ENCODE data around the gene NKX6-2.

The NKX6-2 gene

GRCh38 chr10:132814469-132814856 lies 28.5 kb upstream of the NKX6-2 start:
- Histone ChIP-seq H3F3A (ENCODE audit: insufficient read depth, low read length) (no peaks in the 10 kb centered on the region), H3K79me2 (ENCODE audit: insufficient read depth, low read length) (no peaks in the 10 kb centered on the region), H2AFZ (ENCODE audit: low read length) (no peak overlapping the region), H3K27ac (ENCODE audit: low read depth, low read length, poor library complexity, severe bottlenecking) (no peak overlapping the region), H3K27me3 (ENCODE audit: insufficient read depth, low read length) (no peaks in the 10 kb centered on the region), H4K20me1 (ENCODE audit: insufficient read depth, low read length) (no peaks in the 10 kb centered on the region), H3K36me3 (ENCODE audit: insufficient read depth, low read length) (no peaks in the 10 kb centered on the region), H3K4me2 (ENCODE audit: low read length) (no peak overlapping the region), H3K9me2 (ENCODE audit: low read depth, low read length) (no peaks in the 10 kb centered on the region), H3K4me3 (ENCODE audit: low read depth, low read length, poor library complexity, severe bottlenecking) (no peak overlapping the region), H3K4me1 (ENCODE audit: insufficient read depth, low read length, severe bottlenecking) (no peaks in the 10 kb centered on the region), H3K9ac (ENCODE audit: low read length) (no peak overlapping the region), H3K9me3 (ENCODE audit: low read length) (no peaks in the 10 kb centered on the region)
- no peak for TF ChIP-seq EZH2 (IDR thresholded peaks at IDR 0.05; ENCODE audit: borderline replicate concordance, low read length)
- TF ChIP-seq, protein P1, sequence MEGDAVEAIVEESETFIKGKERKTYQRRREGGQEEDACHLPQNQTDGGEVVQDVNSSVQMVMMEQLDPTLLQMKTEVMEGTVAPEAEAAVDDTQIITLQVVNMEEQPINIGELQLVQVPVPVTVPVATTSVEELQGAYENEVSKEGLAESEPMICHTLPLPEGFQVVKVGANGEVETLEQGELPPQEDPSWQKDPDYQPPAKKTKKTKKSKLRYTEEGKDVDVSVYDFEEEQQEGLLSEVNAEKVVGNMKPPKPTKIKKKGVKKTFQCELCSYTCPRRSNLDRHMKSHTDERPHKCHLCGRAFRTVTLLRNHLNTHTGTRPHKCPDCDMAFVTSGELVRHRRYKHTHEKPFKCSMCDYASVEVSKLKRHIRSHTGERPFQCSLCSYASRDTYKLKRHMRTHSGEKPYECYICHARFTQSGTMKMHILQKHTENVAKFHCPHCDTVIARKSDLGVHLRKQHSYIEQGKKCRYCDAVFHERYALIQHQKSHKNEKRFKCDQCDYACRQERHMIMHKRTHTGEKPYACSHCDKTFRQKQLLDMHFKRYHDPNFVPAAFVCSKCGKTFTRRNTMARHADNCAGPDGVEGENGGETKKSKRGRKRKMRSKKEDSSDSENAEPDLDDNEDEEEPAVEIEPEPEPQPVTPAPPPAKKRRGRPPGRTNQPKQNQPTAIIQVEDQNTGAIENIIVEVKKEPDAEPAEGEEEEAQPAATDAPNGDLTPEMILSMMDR (IDR thresholded peaks at IDR 0.05; ENCODE audit: low read length): no peak

GRCh38 chr10:132813560-132814468 lies 27.9 kb upstream of the NKX6-2 start:
- no peak for TF ChIP-seq EZH2 (IDR thresholded peaks at IDR 0.05; ENCODE audit: borderline replicate concordance, low read length)
- TF ChIP-seq, protein P1 (IDR thresholded peaks at IDR 0.05; ENCODE audit: low read length): no peak
- H3K4me2 ChIP-seq (ENCODE audit: low read length): no peak overlapping the region
- H3K4me3 ChIP-seq (ENCODE audit: low read depth, low read length, poor library complexity, severe bottlenecking): no peak overlapping the region
- no peak overlapping the region for H2AFZ ChIP-seq (ENCODE audit: low read length)
- H3K9me3 ChIP-seq (ENCODE audit: low read length): no peaks in the 10 kb centered on the region
- H4K20me1 ChIP-seq (ENCODE audit: insufficient read depth, low read length): no peaks in the 10 kb centered on the region
- H3F3A ChIP-seq (ENCODE audit: insufficient read depth, low read length): no peaks in the 10 kb centered on the region
- no peaks in the 10 kb centered on the region for H3K27me3 ChIP-seq (ENCODE audit: insufficient read depth, low read length)
- H3K4me1 ChIP-seq (ENCODE audit: insufficient read depth, low read length, severe bottlenecking): no peaks in the 10 kb centered on the region
- no peaks in the 10 kb centered on the region for H3K9me2 ChIP-seq (ENCODE audit: low read depth, low read length)
- no peaks in the 10 kb centered on the region for H3K79me2 ChIP-seq (ENCODE audit: insufficient read depth, low read length)
- H3K27ac ChIP-seq (ENCODE audit: low read depth, low read length, poor library complexity, severe bottlenecking): no peak overlapping the region
- H3K9ac ChIP-seq (ENCODE audit: low read length): no peak overlapping the region
- H3K36me3 ChIP-seq (ENCODE audit: insufficient read depth, low read length): no peaks in the 10 kb centered on the region

DNA sequence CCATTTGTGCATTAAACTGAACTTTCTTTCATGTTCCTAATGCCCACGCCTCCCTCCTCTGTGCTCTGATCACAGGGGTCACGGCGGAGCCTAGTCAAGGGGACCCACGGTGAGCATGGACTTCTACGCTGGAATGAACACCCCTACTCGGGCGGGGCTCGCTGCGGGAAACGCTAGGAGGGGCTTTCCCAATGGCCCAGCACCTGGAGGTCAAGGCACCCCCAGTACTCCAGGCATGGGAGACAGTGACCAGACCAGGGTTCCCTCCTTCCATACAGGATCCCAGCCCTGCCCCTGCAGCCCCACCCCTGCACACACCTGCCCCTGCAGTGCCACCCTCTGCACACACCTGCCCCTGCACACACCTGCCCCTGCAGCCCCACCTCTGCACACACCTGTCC lies 27.1 kb upstream of the NKX6-2 start:
- Histone ChIP-seq H2AFZ (ENCODE audit: low read length) (no peak overlapping the region), H3K9me2 (ENCODE audit: low read depth, low read length) (no peaks in the 10 kb centered on the region), H3K27ac (ENCODE audit: low read depth, low read length, poor library complexity, severe bottlenecking) (no peak overlapping the region), H4K20me1 (ENCODE audit: insufficient read depth, low read length) (no peaks in the 10 kb centered on the region), H3F3A (ENCODE audit: insufficient read depth, low read length) (no peaks in the 10 kb centered on the region), H3K4me1 (ENCODE audit: insufficient read depth, low read length, severe bottlenecking) (no peaks in the 10 kb centered on the region), H3K27me3 (ENCODE audit: insufficient read depth, low read length) (no peaks in the 10 kb centered on the region), H3K79me2 (ENCODE audit: insufficient read depth, low read length) (no peaks in the 10 kb centered on the region), H3K36me3 (ENCODE audit: insufficient read depth, low read length) (no peaks in the 10 kb centered on the region), H3K9ac (ENCODE audit: low read length) (no peak overlapping the region), H3K4me3 (ENCODE audit: low read depth, low read length, poor library complexity, severe bottlenecking) (no peak overlapping the region), H3K4me2 (ENCODE audit: low read length) (no peak overlapping the region), H3K9me3 (ENCODE audit: low read length) (no peaks in the 10 kb centered on the region)
- no peak for TF ChIP-seq EZH2 (IDR thresholded peaks at IDR 0.05; ENCODE audit: borderline replicate concordance, low read length)
- TF ChIP-seq, protein P1 (IDR thresholded peaks at IDR 0.05; ENCODE audit: low read length): no peak
